ENCODE measurements around the gene SUCO. TPM values are rescaled to one million over a fixed set of nuclear protein-coding genes. Genes with fewer than 3 reads are reported as not detected.

Gene SUCO
- total RNA-seq, 2 experiments from 2014 or later, result 22.8 TPM

GRCh38 chr1:172642970-172643369 is 110.0 kb downstream of the SUCO start:
- POLR2A ChIA-PET, result interaction anchor here (0.8 to 1.5 kb wide), 5 partner anchors 12 to 28 kb away, joined by 3 to 5 read pairs (median 3); no protein-coding TSS in a partner anchor
- intact Hi-C loops (cut with micrococcal nuclease), result loop anchor here (10.0 kb wide), 1 partner anchor 252 kb away; no protein-coding TSS in a partner anchor
- Mint-ChIP-seq H3K27me3 (peaks cover 3% of the 10 kb centered on the region), H3K36me3 (ENCODE audit: low read depth) (peaks cover 4% of the 10 kb centered on the region), H3K4me1 (ENCODE audit: low read depth) (peaks cover 95% of the 10 kb centered on the region), H3K27ac (peak overlapping the region; percentile 36), H3K9me3 (peaks cover 2% of the 10 kb centered on the region), H3K4me3 (no peak overlapping the region)
- CTCF ChIA-PET, result interaction anchor here (3.3 kb wide), 1 partner anchor 16 kb away, joined by 16 read pairs; the partner anchor contains the start of gene FASLG
- TF ChIP-seq, protein P1, sequence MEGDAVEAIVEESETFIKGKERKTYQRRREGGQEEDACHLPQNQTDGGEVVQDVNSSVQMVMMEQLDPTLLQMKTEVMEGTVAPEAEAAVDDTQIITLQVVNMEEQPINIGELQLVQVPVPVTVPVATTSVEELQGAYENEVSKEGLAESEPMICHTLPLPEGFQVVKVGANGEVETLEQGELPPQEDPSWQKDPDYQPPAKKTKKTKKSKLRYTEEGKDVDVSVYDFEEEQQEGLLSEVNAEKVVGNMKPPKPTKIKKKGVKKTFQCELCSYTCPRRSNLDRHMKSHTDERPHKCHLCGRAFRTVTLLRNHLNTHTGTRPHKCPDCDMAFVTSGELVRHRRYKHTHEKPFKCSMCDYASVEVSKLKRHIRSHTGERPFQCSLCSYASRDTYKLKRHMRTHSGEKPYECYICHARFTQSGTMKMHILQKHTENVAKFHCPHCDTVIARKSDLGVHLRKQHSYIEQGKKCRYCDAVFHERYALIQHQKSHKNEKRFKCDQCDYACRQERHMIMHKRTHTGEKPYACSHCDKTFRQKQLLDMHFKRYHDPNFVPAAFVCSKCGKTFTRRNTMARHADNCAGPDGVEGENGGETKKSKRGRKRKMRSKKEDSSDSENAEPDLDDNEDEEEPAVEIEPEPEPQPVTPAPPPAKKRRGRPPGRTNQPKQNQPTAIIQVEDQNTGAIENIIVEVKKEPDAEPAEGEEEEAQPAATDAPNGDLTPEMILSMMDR (IDR thresholded peaks at IDR 0.05), result no peak
- DNase-seq (no peak), ATAC-seq (no peak)

GRCh38 chr1:172646653-172647052 is 113.7 kb downstream of the SUCO start:
- CTCF ChIA-PET, result interaction anchor here (0.7 to 1.4 kb wide), 3 partner anchors 15 to 72 kb away, joined by 3 to 5 read pairs (median 4); no protein-coding TSS in a partner anchor
- TF ChIP-seq, protein P1 (IDR thresholded peaks at IDR 0.05), result no peak
- H3K27me3 Mint-ChIP-seq, result peaks cover 5% of the 10 kb centered on the region
- ATAC-seq (no peak), DNase-seq (no peak)
- H3K27ac Mint-ChIP-seq, result peak overlapping the region; percentile 23
- POLR2A ChIA-PET, result interaction anchor here (1.2 kb wide), 1 partner anchor 11 kb away, joined by 3 read pairs; no protein-coding TSS in a partner anchor
- peaks cover 66% of the 10 kb centered on the region for H3K4me1 Mint-ChIP-seq (ENCODE audit: low read depth)
- no peaks in the 10 kb centered on the region for H3K36me3 Mint-ChIP-seq (ENCODE audit: low read depth)
- H3K4me3 Mint-ChIP-seq, result no peak overlapping the region
- intact Hi-C loops (cut with micrococcal nuclease), result loop anchor here (1.0 to 10.0 kb wide), 2 partner anchors 7 to 248 kb away; no protein-coding TSS in a partner anchor
- H3K9me3 Mint-ChIP-seq, result no peaks in the 10 kb centered on the region

DNA sequence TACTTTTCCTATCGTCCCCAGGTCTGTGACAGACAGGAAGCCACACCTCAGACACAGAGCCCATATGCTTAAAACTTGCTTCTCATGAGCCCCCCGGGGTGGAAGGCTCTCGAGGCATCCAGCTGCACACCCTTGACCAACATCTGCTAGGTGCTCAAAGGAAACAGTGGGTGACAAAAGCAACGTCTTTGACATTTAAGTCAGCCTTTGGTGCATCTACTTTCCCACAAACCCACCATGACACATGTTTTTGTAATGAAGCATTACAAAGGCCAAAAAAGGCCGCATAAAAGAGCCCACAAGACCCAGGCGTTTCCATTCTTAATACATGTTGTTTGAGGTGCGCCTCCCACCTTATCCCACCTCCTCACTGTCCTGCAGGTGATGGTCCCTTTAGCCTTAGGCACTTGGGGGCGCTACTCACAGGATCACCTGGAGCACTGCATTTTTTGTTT is 114.2 kb downstream of the SUCO start:
- H3K4me1 Mint-ChIP-seq (ENCODE audit: low read depth), result peaks cover 64% of the 10 kb centered on the region
- H3K27me3 Mint-ChIP-seq, result peaks cover 5% of the 10 kb centered on the region
- no peaks in the 10 kb centered on the region for H3K9me3 Mint-ChIP-seq
- TF ChIP-seq, protein P1 (IDR thresholded peaks at IDR 0.05), result no peak
- ChIA-PET CTCF (interaction anchor here (0.7 to 1.4 kb wide), 3 partner anchors 14 to 72 kb away, joined by 3 to 5 read pairs (median 4); no protein-coding TSS in a partner anchor), POLR2A (interaction anchor here (1.2 kb wide), 1 partner anchor 11 kb away, joined by 3 read pairs; no protein-coding TSS in a partner anchor)
- H3K36me3 Mint-ChIP-seq (ENCODE audit: low read depth), result no peaks in the 10 kb centered on the region
- peak; percentile 85 for DNase-seq
- peak overlapping the region; percentile 23 for H3K27ac Mint-ChIP-seq
- ATAC-seq, result peak; percentile 80
- H3K4me3 Mint-ChIP-seq, result peak overlapping the region; percentile 14
- intact Hi-C loops (cut with micrococcal nuclease), result loop anchor here (1.0 to 10.0 kb wide), 2 partner anchors 8 to 248 kb away; no protein-coding TSS in a partner anchor

- no peak for ATAC-seq
- Mint-ChIP-seq H3K36me3 (ENCODE audit: low read depth) (no peaks in the 10 kb centered on the region), H3K27ac (peak overlapping the region; percentile 23), H3K4me1 (ENCODE audit: low read depth) (peaks cover 56% of the 10 kb centered on the region), H3K9me3 (no peaks in the 10 kb centered on the region), H3K4me3 (no peak overlapping the region), H3K27me3 (peaks cover 9% of the 10 kb centered on the region)
- TF ChIP-seq, protein P1 (IDR thresholded peaks at IDR 0.05), result no peak
- ChIA-PET POLR2A (no interaction called here), CTCF (interaction anchor here (1.2 kb wide), 1 partner anchor 69 kb away, joined by 4 read pairs; no protein-coding TSS in a partner anchor)
- intact Hi-C loops (cut with micrococcal nuclease), result loop anchor here (1.0 to 10.0 kb wide), 2 partner anchors 9 to 247 kb away; no protein-coding TSS in a partner anchor
- no peak for DNase-seq
Measured at GRCh38 chr1:172647987-172648386, 115.0 kb downstream of the SUCO start.
